PC-9 (cell line): ENCODE data around the gene CSF1R. TPM values are rescaled to one million over a fixed set of nuclear protein-coding genes. Genes with fewer than 3 reads are reported as not detected.

Experiments
- BruUV-seq: library from RNA; stranded (reverse); fragments of 400-500 nt; replicated peaks from 2 replicates; lab custom pipeline; 2021; lab: Mats Ljungman, UMichigan
- CTCF ChIA-PET: fragments of 300-600 bp; sonication (Branson Sonifier 250); formaldehyde crosslinking; loops from one replicate; lab custom pipeline; 2022; ENCODE audit warnings: antibody characterized with exemption; lab: Charles Lee
- POLR2A ChIA-PET: fragments of 300-600 bp; sonication (Branson Sonifier 250); formaldehyde crosslinking; loops from one replicate; lab custom pipeline; 2022; ENCODE audit warnings: antibody characterized with exemption; ENCODE audit not compliant: unreplicated experiment; lab: Charles Lee
- DNase-seq, 2 experiments: peaks; one replicate each; pipeline versions ENCODE4 v3.0.0 to v3.0.0-alpha.2; 2015 to 2022; ENCODE audit warnings: mixed read lengths in 1 of 2
- H2AFZ ChIP-seq: fragments of 200-600 bp; sonication (generic); 2 replicates; pipeline ENCODE4 v1.8.1; 2017; ENCODE audit warnings: antibody characterized with exemption
- H3F3A ChIP-seq: fragments of 200-600 bp; sonication (generic); 2 replicates; pipeline ENCODE4 v1.8.1; 2017; ENCODE audit warnings: antibody characterized with exemption, mild to moderate bottlenecking, low read depth; ENCODE audit not compliant: insufficient read depth
- H3K27ac ChIP-seq: fragments of 200-600 bp; sonication (generic); 2 replicates; pipeline ENCODE4 v1.6.1; 2016; ENCODE audit warnings: mixed run types
- H3K27me3 ChIP-seq: fragments of 200-600 bp; sonication (generic); 2 replicates; pipeline ENCODE4 v1.6.1; 2016; ENCODE audit warnings: low read depth, mixed run types; ENCODE audit not compliant: insufficient read depth
- H3K36me3 ChIP-seq: fragments of 200-600 bp; sonication (generic); 2 replicates; pipeline ENCODE4 v1.6.1; 2016; ENCODE audit warnings: low read depth, mixed run types
- H3K4me1 ChIP-seq: fragments of 200-600 bp; sonication (generic); replicated peaks from 2 replicates; pipeline ENCODE4 v1.6.1; 2016; ENCODE audit warnings: mixed run types; ENCODE audit not compliant: insufficient read depth
- H3K4me2 ChIP-seq: fragments of 200-600 bp; sonication (generic); 2 replicates; pipeline ENCODE4 v1.6.1; 2017; ENCODE audit warnings: mixed run types
- H3K4me3 ChIP-seq: fragments of 200-600 bp; sonication (generic); 2 replicates; pipeline ENCODE4 v1.6.1; 2016; ENCODE audit warnings: mixed run types
- H3K79me2 ChIP-seq: fragments of 200-600 bp; sonication (generic); 2 replicates; pipeline ENCODE4 v1.6.1; 2017; ENCODE audit warnings: low read depth, mixed run types
- H3K9me2 ChIP-seq: fragments of 200-600 bp; sonication (generic); 2 replicates; pipeline ENCODE4 v1.8.1; 2017; ENCODE audit warnings: mild to moderate bottlenecking; ENCODE audit not compliant: insufficient read depth
- H3K9me3 ChIP-seq: fragments of 200-600 bp; sonication (generic); 2 replicates; pipeline ENCODE4 v1.8.1; 2016; ENCODE audit warnings: low read depth; ENCODE audit not compliant: insufficient read depth
- H4K20me1 ChIP-seq: fragments of 200-600 bp; sonication (generic); 2 replicates; pipeline ENCODE4 v1.8.1; 2017; ENCODE audit not compliant: insufficient read depth
- EZH2 ChIP-seq: fragments of 200-600 bp; sonication (generic); IDR thresholded peaks from 2 replicates; pipeline ENCODE4 v1.8.0; 2017; ENCODE audit warnings: antibody characterized with exemption, low read depth
- intact Hi-C: fragments of 100-400 bp; cut with micrococcal nuclease; formaldehyde crosslinking; loops from one replicate; pipeline ENCODE4 v1.10.0; 2022; ENCODE audit not compliant: unreplicated experiment
- total RNA-seq: library from RNA; stranded (reverse); gene quantifications from 2 replicates; pipeline ENCODE4 v1.2.3, GENCODE V29; 2021
- TF ChIP-seq, protein P1 (sequence below): fragments of 200-600 bp; sonication (generic); conservative IDR thresholded peaks from 2 replicates; pipeline ENCODE4 v1.6.1; 2017; ENCODE audit warnings: mixed run types, antibody characterized with exemption, mild to moderate bottlenecking, moderate library complexity

Gene CSF1R
- total RNA-seq, 1 experiment from 2014 or later: 0.72 TPM

DNA sequence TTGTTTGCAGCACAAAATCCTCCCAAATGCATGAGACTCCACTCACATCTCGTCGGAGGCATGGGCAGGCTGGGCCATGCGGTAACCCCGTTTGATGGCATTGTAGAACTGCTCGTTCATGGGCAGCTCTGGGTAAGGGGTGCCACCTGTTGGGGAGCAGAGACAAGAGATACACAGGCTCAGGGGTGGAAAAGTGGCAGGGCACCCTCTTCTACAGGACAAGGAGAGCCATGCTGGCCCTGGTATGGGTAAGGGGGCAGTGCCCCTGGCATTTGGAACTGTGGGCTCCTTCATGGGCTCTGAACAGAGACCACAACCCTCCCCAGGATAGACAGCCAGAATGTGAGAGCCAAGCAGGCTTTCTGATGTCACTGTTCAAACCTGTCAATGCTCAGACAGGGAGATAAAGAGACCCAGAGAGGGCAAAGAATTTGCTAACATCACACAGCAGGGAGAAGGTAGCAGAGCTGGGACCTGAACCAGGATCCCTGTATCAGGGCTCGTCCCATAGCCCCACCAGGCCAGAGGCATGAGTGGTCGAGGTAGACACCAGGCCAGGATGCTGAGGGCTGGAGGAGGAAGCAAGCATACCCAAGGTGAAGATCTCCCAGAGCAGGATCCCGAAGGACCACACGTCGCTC lies 33.2 kb upstream of the CSF1R start:
- Histone ChIP-seq H3K27me3 (no peaks in the 10 kb centered on the region), H3K4me2 (no peak overlapping the region), H3K4me1 (peaks cover 7% of the 10 kb centered on the region), H3K79me2 (no peaks in the 10 kb centered on the region), H3K9me2 (no peaks in the 10 kb centered on the region), H3K9me3 (no peaks in the 10 kb centered on the region), H3K36me3 (no peaks in the 10 kb centered on the region), H3K27ac (no peak overlapping the region), H2AFZ (no peak overlapping the region), H3F3A (no peaks in the 10 kb centered on the region), H3K4me3 (no peak overlapping the region), H4K20me1 (no peaks in the 10 kb centered on the region)
- POLR2A ChIA-PET: no interaction called here
- DNase-seq: no peak
- no TSS peak for BruUV-seq
- TF ChIP-seq, protein P1, sequence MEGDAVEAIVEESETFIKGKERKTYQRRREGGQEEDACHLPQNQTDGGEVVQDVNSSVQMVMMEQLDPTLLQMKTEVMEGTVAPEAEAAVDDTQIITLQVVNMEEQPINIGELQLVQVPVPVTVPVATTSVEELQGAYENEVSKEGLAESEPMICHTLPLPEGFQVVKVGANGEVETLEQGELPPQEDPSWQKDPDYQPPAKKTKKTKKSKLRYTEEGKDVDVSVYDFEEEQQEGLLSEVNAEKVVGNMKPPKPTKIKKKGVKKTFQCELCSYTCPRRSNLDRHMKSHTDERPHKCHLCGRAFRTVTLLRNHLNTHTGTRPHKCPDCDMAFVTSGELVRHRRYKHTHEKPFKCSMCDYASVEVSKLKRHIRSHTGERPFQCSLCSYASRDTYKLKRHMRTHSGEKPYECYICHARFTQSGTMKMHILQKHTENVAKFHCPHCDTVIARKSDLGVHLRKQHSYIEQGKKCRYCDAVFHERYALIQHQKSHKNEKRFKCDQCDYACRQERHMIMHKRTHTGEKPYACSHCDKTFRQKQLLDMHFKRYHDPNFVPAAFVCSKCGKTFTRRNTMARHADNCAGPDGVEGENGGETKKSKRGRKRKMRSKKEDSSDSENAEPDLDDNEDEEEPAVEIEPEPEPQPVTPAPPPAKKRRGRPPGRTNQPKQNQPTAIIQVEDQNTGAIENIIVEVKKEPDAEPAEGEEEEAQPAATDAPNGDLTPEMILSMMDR: no peak
- no peak for TF ChIP-seq EZH2
- CTCF ChIA-PET: interaction anchor here (0.5 to 0.6 kb wide), 3 partner anchors 51 to 251 kb away, joined by 3 to 5 read pairs (median 4); no protein-coding TSS in a partner anchor
- intact Hi-C loops: loop anchor here (10.0 kb wide), 1 partner anchor 485 kb away; no protein-coding TSS in a partner anchor

DNA sequence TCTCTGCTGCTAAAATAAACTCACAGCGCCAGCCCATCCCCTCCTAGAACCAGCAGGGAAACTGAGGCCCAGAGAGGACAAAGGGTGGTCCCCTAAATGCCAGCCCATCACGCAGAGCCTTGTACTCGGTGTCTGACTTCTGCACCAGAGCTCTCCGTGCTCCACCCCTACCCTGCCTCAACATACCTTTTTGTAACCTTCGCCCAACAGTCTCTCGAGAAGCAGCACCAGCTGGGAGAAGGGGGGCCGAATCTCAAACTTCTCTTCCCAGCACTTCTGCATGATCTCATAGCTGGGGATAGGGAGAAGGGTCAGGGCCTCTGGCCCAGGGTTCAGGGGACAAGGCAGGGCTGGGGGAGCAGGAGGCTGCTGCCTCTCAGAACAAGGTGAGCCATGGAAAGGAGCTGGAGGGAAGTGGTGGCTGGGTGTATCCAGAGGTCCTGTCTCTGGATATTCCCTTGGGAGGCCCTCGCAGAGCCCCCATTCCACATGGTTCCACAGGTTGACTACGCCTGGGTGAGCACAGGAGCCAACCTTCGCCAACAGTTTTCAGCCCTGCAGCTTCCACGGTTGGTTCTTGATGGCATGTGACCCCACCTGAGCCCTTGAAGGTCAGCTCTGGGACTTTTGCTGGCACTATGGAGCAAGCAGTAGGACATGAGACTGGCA lies 32.3 kb upstream of the CSF1R start:
- CTCF ChIA-PET: interaction anchor here (0.5 kb wide), 1 partner anchor 56 kb away, joined by 5 read pairs; no protein-coding TSS in a partner anchor

GRCh38 chr5:150117945-150118560 lies 31.7 kb upstream of the CSF1R start:
- Histone ChIP-seq H3K4me2 (no peak overlapping the region), H3K4me3 (no peak overlapping the region), H3F3A (peaks cover 6% of the 10 kb centered on the region; the same call in 1 of the 2 replicates), H3K9me2 (no peaks in the 10 kb centered on the region), H3K27me3 (no peaks in the 10 kb centered on the region), H4K20me1 (no peaks in the 10 kb centered on the region), H3K36me3 (no peaks in the 10 kb centered on the region), H3K9me3 (no peaks in the 10 kb centered on the region), H3K79me2 (no peaks in the 10 kb centered on the region), H3K27ac (no peak overlapping the region), H3K4me1 (peaks cover 14% of the 10 kb centered on the region), H2AFZ (no peak overlapping the region)
- BruUV-seq: no TSS peak
- ChIA-PET CTCF (no interaction called here), POLR2A (no interaction called here)
- no peak for TF ChIP-seq EZH2
- TF ChIP-seq, protein P1: no peak
- intact Hi-C loops: loop anchor here (10.0 kb wide), 1 partner anchor 483 kb away; no protein-coding TSS in a partner anchor
- DNase-seq: no peak

More for the DNA sequence above, 32.3 kb upstream of the CSF1R start:
- H3K4me3 ChIP-seq: no peak overlapping the region
- H3K4me1 ChIP-seq: peaks cover 8% of the 10 kb centered on the region
- TF ChIP-seq EZH2: no peak
- TF ChIP-seq, protein P1: no peak
- H3F3A ChIP-seq: no peaks in the 10 kb centered on the region; the same call in 1 of the 2 replicates
- intact Hi-C loops: loop anchor here (10.0 kb wide), 1 partner anchor 484 kb away; no protein-coding TSS in a partner anchor
- H4K20me1 ChIP-seq: no peaks in the 10 kb centered on the region
- no peak overlapping the region for H2AFZ ChIP-seq
- no peaks in the 10 kb centered on the region for H3K27me3 ChIP-seq
- no peaks in the 10 kb centered on the region for H3K79me2 ChIP-seq
- H3K9me2 ChIP-seq: no peaks in the 10 kb centered on the region
- no peaks in the 10 kb centered on the region for H3K9me3 ChIP-seq
- DNase-seq: no peak
- no peak overlapping the region for H3K27ac ChIP-seq
- no TSS peak for BruUV-seq
- no peaks in the 10 kb centered on the region for H3K36me3 ChIP-seq
- H3K4me2 ChIP-seq: no peak overlapping the region
- POLR2A ChIA-PET: no interaction called here
